Central memory CD8-positive, alpha-beta T cell (primary cell): ENCODE measurements around the gene SNRNP25.
"Not testable (repeated sequence)": the region's sequence is repeated elsewhere in the genome, so short reads cannot be mapped to it uniquely, and the experiment has no call there.

Experiments used
- ATAC-seq: fragments of 150-1000 bp; cut with Tn5 transposase; replicated peaks from 2 replicates; pipeline ENCODE4 v1.10.0; 2022; ENCODE audit warnings: mild to moderate bottlenecking, moderate FRiP score, moderate number of reproducible peaks; ENCODE audit not compliant: poor library complexity, severe bottlenecking; ENCODE audit errors: extremely low read depth
- DNase-seq, 2 donors: peaks; one replicate each; pipeline ENCODE4 v3.0.0; 2021; ENCODE audit warnings: low spot score in 2 of 2
- H3K27ac Mint-ChIP-seq: one replicate; pipeline ENCODE4 v1.8.0; 2022; ENCODE audit warnings: low read depth, mild to moderate bottlenecking, moderate library complexity, mixed read lengths
- H3K27me3 Mint-ChIP-seq: one replicate; pipeline ENCODE4 v1.8.0; 2022; ENCODE audit warnings: mixed read lengths
- H3K36me3 Mint-ChIP-seq: one replicate; pipeline ENCODE4 v1.8.0; 2022; ENCODE audit warnings: mild to moderate bottlenecking, moderate library complexity, mixed read lengths; ENCODE audit not compliant: insufficient read depth
- H3K4me1 Mint-ChIP-seq: one replicate; pipeline ENCODE4 v1.8.0; 2022; ENCODE audit warnings: mixed read lengths
- H3K4me3 Mint-ChIP-seq: one replicate; pipeline ENCODE4 v1.8.0; 2022; ENCODE audit warnings: mild to moderate bottlenecking, moderate library complexity, mixed read lengths
- H3K9me3 Mint-ChIP-seq: one replicate; pipeline ENCODE4 v1.8.0; 2022; ENCODE audit warnings: mixed read lengths

Gene SNRNP25

GRCh38 chr16:46510-46909, 7.1 kb upstream of the SNRNP25 start:
- not testable (repeated sequence) for H3K27me3 Mint-ChIP-seq, DNase-seq, H3K27ac Mint-ChIP-seq, ATAC-seq, H3K9me3 Mint-ChIP-seq, H3K4me3 Mint-ChIP-seq
- Mint-ChIP-seq H3K4me1 (peaks cover 32% of the 10 kb centered on the region), H3K36me3 (peaks cover 61% of the 10 kb centered on the region)

GRCh38 chr16:47234-47633, 6.4 kb upstream of the SNRNP25 start:
- Mint-ChIP-seq H3K9me3 (no peaks in the 10 kb centered on the region), H3K4me1 (peaks cover 26% of the 10 kb centered on the region), H3K36me3 (peaks cover 60% of the 10 kb centered on the region), H3K27me3 (no peaks in the 10 kb centered on the region), H3K27ac (no peak overlapping the region), H3K4me3 (no peak overlapping the region)
- DNase-seq, result no peak
- no peak for ATAC-seq

- Mint-ChIP-seq H3K4me1 (peaks cover 32% of the 10 kb centered on the region), H3K4me3 (peak overlapping the region; percentile 99), H3K9me3 (no peaks in the 10 kb centered on the region), H3K27ac (no peak overlapping the region), H3K36me3 (peaks cover 48% of the 10 kb centered on the region), H3K27me3 (no peaks in the 10 kb centered on the region)
- ATAC-seq, result no peak
- DNase-seq, result no peak
Measured at GRCh38 chr16:50769-51591, 2.6 kb upstream of the SNRNP25 start.

GRCh38 chr16:54237-54581, 581 bp downstream of the SNRNP25 start:
- no peak for ATAC-seq
- Mint-ChIP-seq H3K27me3 (no peaks in the 10 kb centered on the region), H3K27ac (peak overlapping the region; percentile 95), H3K4me1 (peaks cover 36% of the 10 kb centered on the region), H3K4me3 (peak overlapping the region; percentile 99), H3K36me3 (peaks cover 29% of the 10 kb centered on the region), H3K9me3 (no peaks in the 10 kb centered on the region)
- DNase-seq, result no peak

GRCh38 chr16:55571-56136, 2.0 kb downstream of the SNRNP25 start:
- peaks cover 19% of the 10 kb centered on the region for H3K36me3 Mint-ChIP-seq
- H3K4me1 Mint-ChIP-seq, result peaks cover 30% of the 10 kb centered on the region
- DNase-seq, result no peak
- no peaks in the 10 kb centered on the region for H3K9me3 Mint-ChIP-seq
- peak overlapping the region; percentile 36 for H3K4me3 Mint-ChIP-seq
- H3K27me3 Mint-ChIP-seq, result no peaks in the 10 kb centered on the region
- H3K27ac Mint-ChIP-seq, result no peak overlapping the region
- no peak for ATAC-seq

GRCh38 chr16:56231-56927, 2.8 kb downstream of the SNRNP25 start:
- Mint-ChIP-seq H3K27me3 (no peaks in the 10 kb centered on the region), H3K4me3 (peak overlapping the region; percentile 11), H3K36me3 (peaks cover 13% of the 10 kb centered on the region), H3K4me1 (peaks cover 23% of the 10 kb centered on the region), H3K27ac (no peak overlapping the region), H3K9me3 (no peaks in the 10 kb centered on the region)
- ATAC-seq (no peak), DNase-seq (no peak)

GRCh38 chr16:57711-58110, 4.1 kb downstream of the SNRNP25 start:
- no peak overlapping the region for H3K27ac Mint-ChIP-seq
- H3K4me1 Mint-ChIP-seq, result peaks cover 17% of the 10 kb centered on the region
- no peaks in the 10 kb centered on the region for H3K27me3 Mint-ChIP-seq
- DNase-seq, result no peak
- H3K9me3 Mint-ChIP-seq, result no peaks in the 10 kb centered on the region
- H3K36me3 Mint-ChIP-seq, result peaks cover 9% of the 10 kb centered on the region
- no peak overlapping the region for H3K4me3 Mint-ChIP-seq
- ATAC-seq, result no peak

- Mint-ChIP-seq H3K4me1 (peaks cover 7% of the 10 kb centered on the region), H3K27me3 (no peaks in the 10 kb centered on the region), H3K27ac (no peak overlapping the region), H3K36me3 (peaks cover 1% of the 10 kb centered on the region), H3K4me3 (no peak overlapping the region), H3K9me3 (no peaks in the 10 kb centered on the region)
- no peak for DNase-seq
- ATAC-seq, result no peak
Measured at GRCh38 chr16:58491-59439, 5.1 kb downstream of the SNRNP25 start.

- Mint-ChIP-seq H3K36me3 (peaks cover 2% of the 10 kb centered on the region), H3K9me3 (no peaks in the 10 kb centered on the region), H3K4me3 (no peak overlapping the region), H3K4me1 (peaks cover 4% of the 10 kb centered on the region), H3K27me3 (no peaks in the 10 kb centered on the region), H3K27ac (no peak overlapping the region)
- ATAC-seq (no peak), DNase-seq (no peak)
Measured at GRCh38 chr16:59440-60059, 5.9 kb downstream of the SNRNP25 start.

- H3K9me3 Mint-ChIP-seq, result no peaks in the 10 kb centered on the region
- ATAC-seq (no peak), DNase-seq (no peak)
- no peak overlapping the region for H3K4me3 Mint-ChIP-seq
- peaks cover 2% of the 10 kb centered on the region for H3K36me3 Mint-ChIP-seq
- H3K4me1 Mint-ChIP-seq, result peaks cover 6% of the 10 kb centered on the region
- no peak overlapping the region for H3K27ac Mint-ChIP-seq
- H3K27me3 Mint-ChIP-seq, result no peaks in the 10 kb centered on the region
Measured at GRCh38 chr16:60166-60565, 6.5 kb downstream of the SNRNP25 start.

GRCh38 chr16:60929-61878, 7.6 kb downstream of the SNRNP25 start:
- no peaks in the 10 kb centered on the region for H3K9me3 Mint-ChIP-seq
- peaks cover 15% of the 10 kb centered on the region for H3K4me1 Mint-ChIP-seq
- H3K27me3 Mint-ChIP-seq, result no peaks in the 10 kb centered on the region
- peaks cover 2% of the 10 kb centered on the region for H3K36me3 Mint-ChIP-seq
- H3K27ac Mint-ChIP-seq, result no peak overlapping the region
- H3K4me3 Mint-ChIP-seq, result no peak overlapping the region
- ATAC-seq (no peak), DNase-seq (no peak)
